Prostate gland (tissue), 2 donors: ENCODE measurements around the gene HAGH. TPM values are rescaled to one million over a fixed set of nuclear protein-coding genes. Genes with fewer than 3 reads are reported as not detected.

Experiments
- DNase-seq: peaks from one replicate; pipeline ENCODE4 v3.0.0-alpha.2; 2019; ENCODE audit warnings: low spot score
- H3K27ac ChIP-seq, 2 donors: fragments of 200-600 bp; sonication (generic); 2 replicates each; pipeline ENCODE4 v1.5.1; 2017 to 2019
- H3K27me3 ChIP-seq: fragments of 200-600 bp; sonication (generic); replicated peaks from 2 replicates; pipeline ENCODE4 v1.5.1; 2019; ENCODE audit not compliant: insufficient read depth
- H3K36me3 ChIP-seq, 2 donors: fragments of 200-600 bp; sonication (generic); 1 replicate in 1 of 2; 2 replicates in 1 of 2; pipeline versions ENCODE4 v1.5.1 to v1.8.1; 2017 to 2019
- H3K4me1 ChIP-seq: fragments of 200-600 bp; sonication (generic); replicated peaks from 2 replicates; pipeline ENCODE4 v1.5.1; 2019
- H3K4me3 ChIP-seq, 2 donors: fragments of 200-600 bp; sonication (generic); 2 replicates each; pipeline ENCODE4 v1.5.1; 2017 to 2019
- H3K9me3 ChIP-seq: fragments of 200-600 bp; sonication (generic); 2 replicates; pipeline ENCODE4 v1.5.1; 2017
- CTCF ChIP-seq, 4 experiments: fragments of 200-600 bp in 2 of 4; fragments of 450-650 bp in 2 of 4; sonication (generic) in 2 of 4; IDR thresholded peaks; 1 replicate in 3 of 4; 2 replicates in 1 of 4; pipeline ENCODE4 v1.5.1; 2016 to 2019; ENCODE audit warnings: antibody characterized with exemption in 4 of 4, mild to moderate bottlenecking in 2 of 4, moderate library complexity in 2 of 4
- POLR2A ChIP-seq: fragments of 450-650 bp; IDR thresholded peaks from one replicate; pipeline ENCODE4 v1.6.1; 2016; ENCODE audit warnings: antibody characterized with exemption, mild to moderate bottlenecking
- POLR2AphosphoS5 ChIP-seq: sonication (generic); formaldehyde crosslinking; IDR thresholded peaks from one replicate; pipeline ENCODE4 v1.6.1; 2017; ENCODE audit warnings: antibody characterized with exemption
- WGBS: methylation state at CpG from one replicate; pipeline ENCODE4 v1.1.5; 2018; 5-methylcytosine and 5-hydroxymethylcytosine counted together
- intact Hi-C: fragments of 100-400 bp; cut with DNase I; formaldehyde crosslinking; loops from one replicate; pipeline ENCODE4 v1.14.2; 2022
- total RNA-seq, 2 donors: library from RNA; depleted of rRNA; stranded (reverse); fragments of >200 nt; gene quantifications; one replicate each; pipeline ENCODE4 v1.1.0, GENCODE V29; 2016

The HAGH gene
- total RNA-seq, 2 donors from 2014 or later, result 98.6 to 145 TPM

DNA sequence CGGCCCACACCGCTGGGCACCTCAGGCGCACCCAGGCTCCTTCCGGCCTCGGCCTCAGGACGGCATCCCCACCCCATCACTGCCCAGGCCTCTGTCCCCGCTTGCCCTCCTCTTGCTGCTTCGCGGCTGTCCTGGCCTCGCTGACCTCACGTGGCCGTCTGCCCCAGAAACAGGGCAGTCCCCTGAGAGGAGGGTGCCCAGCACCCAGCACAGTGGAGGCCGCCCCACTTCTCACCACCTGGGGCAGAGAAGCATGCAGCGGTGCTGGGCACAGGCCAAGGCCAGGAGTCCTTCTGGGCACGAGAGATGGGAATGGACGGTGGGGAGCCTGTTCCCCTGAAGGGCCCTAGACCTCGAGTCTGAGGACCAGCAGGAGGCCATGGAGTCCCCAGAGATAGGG lies 8.9 kb downstream of the HAGH start:
- Histone ChIP-seq H3K27ac (no peak overlapping the region), H3K27me3 (no peaks in the 10 kb centered on the region), H3K4me1 (no peaks in the 10 kb centered on the region), H3K9me3 (no peaks in the 10 kb centered on the region), H3K4me3 (no peak overlapping the region), H3K36me3 (peaks cover 3 to 16% of the 10 kb centered on the region in 2 donors)
- intact Hi-C loops, result no loop called here
- no peak for DNase-seq
- WGBS, result 96% methylated on average over 17 of the region's 17 CpGs
- no peak for TF ChIP-seq POLR2A
- TF ChIP-seq POLR2AphosphoS5, result no peak
- no peak for TF ChIP-seq CTCF (IDR thresholded peaks at IDR 0.05)

DNA sequence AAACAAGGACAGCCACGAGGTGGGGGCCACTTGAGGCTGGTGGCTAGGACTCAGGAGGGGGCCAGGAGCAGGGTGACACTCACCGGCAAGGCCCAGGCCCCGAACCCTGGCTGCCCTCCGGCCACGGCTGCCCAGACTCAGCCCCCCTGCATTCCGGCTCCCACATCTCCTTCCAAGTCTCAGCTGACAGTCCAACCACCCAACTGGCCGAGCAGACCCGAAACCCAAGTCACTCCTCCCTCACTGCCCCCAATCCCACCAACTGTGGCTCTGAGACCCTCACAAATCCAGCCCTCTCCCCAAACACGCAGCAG lies 9.4 kb downstream of the HAGH start:
- H3K27me3 ChIP-seq, result no peaks in the 10 kb centered on the region
- no peak overlapping the region for H3K4me3 ChIP-seq
- no peaks in the 10 kb centered on the region for H3K4me1 ChIP-seq
- H3K36me3 ChIP-seq, result peaks cover 3 to 16% of the 10 kb centered on the region in 2 donors
- no peaks in the 10 kb centered on the region for H3K9me3 ChIP-seq
- H3K27ac ChIP-seq, result no peak overlapping the region
- intact Hi-C loops, result no loop called here
- no peak for TF ChIP-seq POLR2AphosphoS5
- no peak for TF ChIP-seq CTCF (IDR thresholded peaks at IDR 0.05)
- no peak for TF ChIP-seq POLR2A
- DNase-seq, result no peak
- WGBS, result 92% methylated on average over 9 of the region's 9 CpGs

DNA sequence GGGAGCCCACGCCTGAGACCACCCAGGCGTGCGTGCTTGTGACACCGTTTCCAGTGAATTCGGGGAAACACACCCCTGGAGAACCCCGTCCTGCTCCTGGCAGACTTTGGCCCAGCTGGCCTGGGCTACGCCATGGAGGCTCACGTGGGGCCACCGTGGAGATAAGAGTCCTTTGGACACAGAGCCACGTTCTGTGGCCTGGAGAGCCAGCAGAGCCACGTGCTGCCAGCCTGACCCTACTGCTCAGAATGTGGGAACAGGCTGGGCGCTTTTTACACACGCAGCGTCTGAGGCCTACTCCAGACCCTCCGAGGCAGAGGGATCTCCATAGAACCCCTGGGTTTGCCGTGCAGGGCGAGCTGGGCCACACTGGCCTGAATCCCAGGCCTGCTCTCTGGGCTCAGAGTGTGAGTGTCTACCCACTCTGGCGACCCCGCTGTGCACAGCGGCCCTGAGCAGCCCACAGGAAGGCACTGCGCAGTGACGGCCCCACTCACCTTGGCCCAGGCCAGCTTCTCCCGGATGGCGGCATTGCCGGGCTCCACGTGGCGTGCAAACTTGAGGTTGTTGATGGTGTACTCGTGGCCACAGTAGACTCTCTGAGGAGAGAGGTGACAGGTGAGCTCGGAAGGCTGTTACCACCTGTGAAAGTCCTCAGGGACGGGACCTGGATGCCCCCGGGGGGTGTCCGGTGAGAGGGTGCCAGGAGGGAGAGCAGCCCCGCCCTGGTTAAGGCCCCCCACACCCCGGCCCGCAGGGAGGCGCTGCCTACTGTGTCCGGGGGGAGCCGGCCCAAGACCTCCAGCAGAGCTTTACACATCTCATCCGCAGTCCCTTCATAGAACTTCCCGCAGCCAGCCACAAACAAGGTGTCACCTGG lies 10.0 kb downstream of the HAGH start:
- no peak overlapping the region for H3K27ac ChIP-seq
- no peak for DNase-seq
- no peaks in the 10 kb centered on the region for H3K27me3 ChIP-seq
- no peak overlapping the region for H3K4me3 ChIP-seq
- no peaks in the 10 kb centered on the region for H3K4me1 ChIP-seq
- peaks cover 3 to 15% of the 10 kb centered on the region in 2 donors for H3K36me3 ChIP-seq
- no peak for TF ChIP-seq POLR2A
- no peak for TF ChIP-seq POLR2AphosphoS5
- no peak for TF ChIP-seq CTCF (IDR thresholded peaks at IDR 0.05)
- intact Hi-C loops, result no loop called here
- H3K9me3 ChIP-seq, result no peaks in the 10 kb centered on the region
- WGBS, result 95% methylated on average over 40 of the region's 40 CpGs

DNA sequence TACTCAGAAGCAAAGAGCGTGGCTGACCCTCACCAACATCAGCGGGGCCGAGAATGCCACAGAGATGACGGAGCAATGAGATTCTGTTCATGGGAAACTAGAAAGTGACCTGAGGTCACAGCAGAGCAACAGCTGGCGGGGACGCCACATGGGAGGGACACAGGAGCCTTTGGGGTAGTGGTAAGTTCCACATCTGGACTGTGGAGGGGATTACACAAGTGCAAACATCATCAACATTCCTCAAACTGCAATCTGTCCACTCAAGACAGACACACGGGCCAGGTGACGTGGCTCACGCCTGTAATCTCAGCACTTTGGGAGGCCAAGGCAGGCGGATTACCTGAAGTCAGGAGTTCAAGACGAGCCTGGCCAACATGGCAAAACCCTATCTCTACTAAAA lies 11.2 kb downstream of the HAGH start:
- H3K27me3 ChIP-seq, result no peaks in the 10 kb centered on the region
- peaks cover 3 to 11% of the 10 kb centered on the region in 2 donors for H3K36me3 ChIP-seq
- no peaks in the 10 kb centered on the region for H3K9me3 ChIP-seq
- no peaks in the 10 kb centered on the region for H3K4me1 ChIP-seq
- intact Hi-C loops, result no loop called here
- TF ChIP-seq POLR2AphosphoS5 (no peak), CTCF (IDR thresholded peaks at IDR 0.05) (no peak), POLR2A (no peak)
- WGBS, result 86% methylated on average over 11 of the region's 11 CpGs
- H3K4me3 ChIP-seq, result no peak overlapping the region
- no peak overlapping the region for H3K27ac ChIP-seq
- DNase-seq, result no peak

- Histone ChIP-seq H3K9me3 (no peaks in the 10 kb centered on the region), H3K4me3 (no peak overlapping the region), H3K27me3 (no peaks in the 10 kb centered on the region), H3K36me3 (peaks cover 0 to 11% of the 10 kb centered on the region in 2 donors), H3K27ac (no peak overlapping the region), H3K4me1 (no peaks in the 10 kb centered on the region)
- 8% methylated on average over 16 of the region's 17 CpGs for WGBS
- intact Hi-C loops, result no loop called here
- peak; percentile 84 for DNase-seq
- peak; percentile 80 for TF ChIP-seq POLR2AphosphoS5
- no peak for TF ChIP-seq POLR2A
- TF ChIP-seq CTCF (IDR thresholded peaks at IDR 0.05), result peak in 3 of 4 experiments; percentile 61 to 84 (median 84)
Observed at GRCh38 chr16:1812732-1813163, 13.9 kb downstream of the HAGH start.
